ENCODE data around the gene CFTR. TPM values are rescaled to one million over a fixed set of nuclear protein-coding genes. Genes with fewer than 3 reads are reported as not detected.

CFTR gene
- total RNA-seq, 1 experiment from 2014 or later: not detected

DNA sequence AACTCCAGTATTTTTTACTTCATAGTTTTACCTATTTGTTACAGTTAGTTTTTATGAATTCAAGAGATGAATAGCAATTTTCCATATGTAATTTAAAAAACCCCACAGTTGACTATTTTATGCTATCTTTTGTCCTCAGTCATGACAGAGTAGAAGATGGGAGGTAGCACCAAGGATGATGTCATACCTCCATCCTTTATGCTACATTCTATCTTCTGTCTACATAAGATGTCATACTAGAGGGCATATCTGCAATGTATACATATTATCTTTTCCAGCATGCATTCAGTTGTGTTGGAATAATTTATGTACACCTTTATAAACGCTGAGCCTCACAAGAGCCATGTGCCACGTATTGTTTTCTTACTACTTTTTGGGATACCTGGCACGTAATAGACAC lies 184.2 kb downstream of the CFTR start:
- Histone ChIP-seq H4K20me1 (ENCODE audit: insufficient read depth) (no peaks in the 10 kb centered on the region), H3K79me2 (ENCODE audit: insufficient read depth, low read length) (no peaks in the 10 kb centered on the region), H3K9me3 (ENCODE audit: control insufficient read depth in 1 of 2, insufficient read depth in 1 of 2, low read depth in 1 of 2, low read length in 2 of 2) (no peaks in the 10 kb centered on the region), H3K4me1 (ENCODE audit: control insufficient read depth in 1 of 2, insufficient read depth in 2 of 2, low read length in 2 of 2) (peaks cover 0 to 12% of the 10 kb centered on the region in 2 experiments; a peak in 2 of 4 replicates), H3K4me3 (replicated peaks in 1 of 2; ENCODE audit: low read depth in 1 of 2, low read length in 2 of 2) (no peak overlapping the region), H3K9ac (ENCODE audit: low read length) (no peak overlapping the region), H3K9me2 (ENCODE audit: insufficient read depth) (no peaks in the 10 kb centered on the region), H2AFZ (ENCODE audit: low read depth, low read length, poor library complexity, severe bottlenecking) (no peak overlapping the region), H3K27me3 (ENCODE audit: insufficient read depth, low read length) (no peaks in the 10 kb centered on the region), H3K27ac (ENCODE audit: low read depth, low read length) (no peak overlapping the region), H3K4me2 (ENCODE audit: low read length) (no peak overlapping the region), H3K36me3 (ENCODE audit: control insufficient read depth in 1 of 2, insufficient read depth in 2 of 2, low read length in 2 of 2) (no peaks in the 10 kb centered on the region)
- ChIA-PET CTCF (no interaction called here), POLR2A (no interaction called here), RAD21 (ENCODE audit: low non-redundant PET in 1 of 2, low total read pairs in 2 of 2, uncharacterized antibody in 2 of 2, unreplicated experiment in 2 of 2) (no interaction called here)
- ATAC-seq: no peak
- BruUV-seq (replicated peaks): no TSS peak
- no peak for TF ChIP-seq POLR2AphosphoS5 (IDR thresholded peaks at IDR 0.05; ENCODE audit: low read depth, low read length)
- no peak for TF ChIP-seq TCF7L2 (IDR thresholded peaks at IDR 0.05; ENCODE audit: borderline replicate concordance, extremely low read depth, insufficient read depth, insufficient read length)
- no peak for TF ChIP-seq ELF1 (IDR thresholded peaks at IDR 0.05; ENCODE audit: borderline replicate concordance, low read depth)
- TF ChIP-seq, protein P1, sequence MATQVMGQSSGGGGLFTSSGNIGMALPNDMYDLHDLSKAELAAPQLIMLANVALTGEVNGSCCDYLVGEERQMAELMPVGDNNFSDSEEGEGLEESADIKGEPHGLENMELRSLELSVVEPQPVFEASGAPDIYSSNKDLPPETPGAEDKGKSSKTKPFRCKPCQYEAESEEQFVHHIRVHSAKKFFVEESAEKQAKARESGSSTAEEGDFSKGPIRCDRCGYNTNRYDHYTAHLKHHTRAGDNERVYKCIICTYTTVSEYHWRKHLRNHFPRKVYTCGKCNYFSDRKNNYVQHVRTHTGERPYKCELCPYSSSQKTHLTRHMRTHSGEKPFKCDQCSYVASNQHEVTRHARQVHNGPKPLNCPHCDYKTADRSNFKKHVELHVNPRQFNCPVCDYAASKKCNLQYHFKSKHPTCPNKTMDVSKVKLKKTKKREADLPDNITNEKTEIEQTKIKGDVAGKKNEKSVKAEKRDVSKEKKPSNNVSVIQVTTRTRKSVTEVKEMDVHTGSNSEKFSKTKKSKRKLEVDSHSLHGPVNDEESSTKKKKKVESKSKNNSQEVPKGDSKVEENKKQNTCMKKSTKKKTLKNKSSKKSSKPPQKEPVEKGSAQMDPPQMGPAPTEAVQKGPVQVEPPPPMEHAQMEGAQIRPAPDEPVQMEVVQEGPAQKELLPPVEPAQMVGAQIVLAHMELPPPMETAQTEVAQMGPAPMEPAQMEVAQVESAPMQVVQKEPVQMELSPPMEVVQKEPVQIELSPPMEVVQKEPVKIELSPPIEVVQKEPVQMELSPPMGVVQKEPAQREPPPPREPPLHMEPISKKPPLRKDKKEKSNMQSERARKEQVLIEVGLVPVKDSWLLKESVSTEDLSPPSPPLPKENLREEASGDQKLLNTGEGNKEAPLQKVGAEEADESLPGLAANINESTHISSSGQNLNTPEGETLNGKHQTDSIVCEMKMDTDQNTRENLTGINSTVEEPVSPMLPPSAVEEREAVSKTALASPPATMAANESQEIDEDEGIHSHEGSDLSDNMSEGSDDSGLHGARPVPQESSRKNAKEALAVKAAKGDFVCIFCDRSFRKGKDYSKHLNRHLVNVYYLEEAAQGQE (IDR thresholded peaks at IDR 0.05; ENCODE audit: low read depth): no peak
- TF ChIP-seq EZH2phosphoT487 (IDR thresholded peaks at IDR 0.05; ENCODE audit: borderline replicate concordance): no peak
- no peak for TF ChIP-seq SRF (IDR thresholded peaks at IDR 0.05; ENCODE audit: low read depth)
- TF ChIP-seq, protein P2, sequence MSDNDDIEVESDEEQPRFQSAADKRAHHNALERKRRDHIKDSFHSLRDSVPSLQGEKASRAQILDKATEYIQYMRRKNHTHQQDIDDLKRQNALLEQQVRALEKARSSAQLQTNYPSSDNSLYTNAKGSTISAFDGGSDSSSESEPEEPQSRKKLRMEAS (IDR thresholded peaks at IDR 0.05): no peak
- TF ChIP-seq YY1 (IDR thresholded peaks at IDR 0.05; ENCODE audit: extremely low read depth, insufficient replicate concordance, low read depth, low read length): no peak
- TF ChIP-seq POLR2A (IDR thresholded peaks at IDR 0.05; ENCODE audit: borderline replicate concordance, extremely low read depth, insufficient read depth, insufficient read length): no peak
- intact Hi-C loops (cut with micrococcal nuclease): no loop called here
- DNase-seq (ENCODE audit: low read depth, low spot score): no peak
